Vagina (tissue), 2 donors: Measurements from ENCODE around the gene RACK1.
"Not testable (repeated sequence)": the region's sequence is repeated elsewhere in the genome, so short reads cannot be mapped to it uniquely, and the experiment has no call there.

Experiments used
- POLR2A ChIP-seq, 2 donors: fragments of 450-650 bp; IDR thresholded peaks; one replicate each; pipeline ENCODE4 v1.6.1; 2017; ENCODE audit warnings: antibody characterized with exemption in 2 of 2, mild to moderate bottlenecking in 2 of 2, moderate library complexity in 2 of 2
- POLR2AphosphoS5 ChIP-seq, 2 donors: sonication (generic); formaldehyde crosslinking; IDR thresholded peaks; one replicate each; pipeline ENCODE4 v1.9.0; 2017; ENCODE audit warnings: antibody characterized with exemption in 2 of 2, mild to moderate bottlenecking in 2 of 2, low read depth in 1 of 2; ENCODE audit not compliant: insufficient read depth in 1 of 2
- TF ChIP-seq, protein P1 (sequence below), 3 experiments: fragments of 450-650 bp in 2 of 3; fragments of 200-600 bp in 1 of 3; sonication (generic) in 1 of 3; IDR thresholded peaks; one replicate each; pipeline ENCODE4 v1.5.1; 2017 to 2019; ENCODE audit warnings: antibody characterized with exemption in 3 of 3, mild to moderate bottlenecking in 2 of 3, moderate library complexity in 2 of 3

DNA sequence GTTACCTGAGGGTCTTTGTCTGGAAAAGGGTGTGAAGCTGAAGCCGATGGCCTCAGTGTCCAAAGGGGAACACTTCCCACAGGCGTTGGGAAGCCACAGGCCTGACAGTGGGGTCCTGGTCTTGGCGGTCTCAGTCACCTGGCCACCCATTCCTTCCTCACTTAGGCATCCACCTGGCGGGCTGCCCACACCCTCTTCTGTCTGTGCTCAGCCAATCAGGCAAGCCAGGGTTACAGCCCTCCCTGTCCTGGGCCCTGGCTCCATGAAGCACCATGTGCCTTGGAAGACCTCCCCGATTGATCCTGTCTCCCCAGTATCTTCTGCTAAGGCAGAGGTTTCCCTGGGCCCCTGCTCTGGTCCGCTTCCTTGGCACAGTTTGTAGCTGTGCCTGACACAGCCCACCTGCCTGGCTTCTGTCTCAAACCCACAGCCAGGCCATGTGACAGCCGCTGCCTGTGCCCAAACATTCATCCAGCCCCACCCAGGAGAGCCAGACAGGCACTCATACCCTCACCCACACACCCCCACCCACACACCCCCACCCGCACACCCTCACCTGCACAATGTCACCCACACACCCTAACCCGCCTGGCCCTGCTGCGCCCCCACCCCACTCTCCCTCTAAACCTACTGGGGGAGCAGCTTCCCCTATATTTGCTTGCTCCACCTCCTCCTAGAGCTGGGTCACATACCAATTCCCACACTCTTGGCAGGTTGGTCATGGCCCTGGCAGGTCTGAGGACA lies 42.4 kb upstream of the RACK1 start:
- TF ChIP-seq, protein P1, sequence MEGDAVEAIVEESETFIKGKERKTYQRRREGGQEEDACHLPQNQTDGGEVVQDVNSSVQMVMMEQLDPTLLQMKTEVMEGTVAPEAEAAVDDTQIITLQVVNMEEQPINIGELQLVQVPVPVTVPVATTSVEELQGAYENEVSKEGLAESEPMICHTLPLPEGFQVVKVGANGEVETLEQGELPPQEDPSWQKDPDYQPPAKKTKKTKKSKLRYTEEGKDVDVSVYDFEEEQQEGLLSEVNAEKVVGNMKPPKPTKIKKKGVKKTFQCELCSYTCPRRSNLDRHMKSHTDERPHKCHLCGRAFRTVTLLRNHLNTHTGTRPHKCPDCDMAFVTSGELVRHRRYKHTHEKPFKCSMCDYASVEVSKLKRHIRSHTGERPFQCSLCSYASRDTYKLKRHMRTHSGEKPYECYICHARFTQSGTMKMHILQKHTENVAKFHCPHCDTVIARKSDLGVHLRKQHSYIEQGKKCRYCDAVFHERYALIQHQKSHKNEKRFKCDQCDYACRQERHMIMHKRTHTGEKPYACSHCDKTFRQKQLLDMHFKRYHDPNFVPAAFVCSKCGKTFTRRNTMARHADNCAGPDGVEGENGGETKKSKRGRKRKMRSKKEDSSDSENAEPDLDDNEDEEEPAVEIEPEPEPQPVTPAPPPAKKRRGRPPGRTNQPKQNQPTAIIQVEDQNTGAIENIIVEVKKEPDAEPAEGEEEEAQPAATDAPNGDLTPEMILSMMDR (IDR thresholded peaks at IDR 0.05), result not testable (repeated sequence)
- TF ChIP-seq POLR2A (IDR thresholded peaks at IDR 0.05); POLR2AphosphoS5 (IDR thresholded peaks at IDR 0.05; ENCODE audit: insufficient read depth in 1 of 2, low read depth in 1 of 2): not testable (repeated sequence)
